Activated T-cell treated with anti-CD3 and anti-CD28 coated beads, Interleukin-2, amount 50 U/mL, for 1 hour (primary cell): ENCODE measurements around the gene MATN1.

ENCODE experiments used
- DNase-seq: peaks from one replicate; pipeline ENCODE4 v3.0.0-alpha.2; 2020

Gene MATN1

DNA sequence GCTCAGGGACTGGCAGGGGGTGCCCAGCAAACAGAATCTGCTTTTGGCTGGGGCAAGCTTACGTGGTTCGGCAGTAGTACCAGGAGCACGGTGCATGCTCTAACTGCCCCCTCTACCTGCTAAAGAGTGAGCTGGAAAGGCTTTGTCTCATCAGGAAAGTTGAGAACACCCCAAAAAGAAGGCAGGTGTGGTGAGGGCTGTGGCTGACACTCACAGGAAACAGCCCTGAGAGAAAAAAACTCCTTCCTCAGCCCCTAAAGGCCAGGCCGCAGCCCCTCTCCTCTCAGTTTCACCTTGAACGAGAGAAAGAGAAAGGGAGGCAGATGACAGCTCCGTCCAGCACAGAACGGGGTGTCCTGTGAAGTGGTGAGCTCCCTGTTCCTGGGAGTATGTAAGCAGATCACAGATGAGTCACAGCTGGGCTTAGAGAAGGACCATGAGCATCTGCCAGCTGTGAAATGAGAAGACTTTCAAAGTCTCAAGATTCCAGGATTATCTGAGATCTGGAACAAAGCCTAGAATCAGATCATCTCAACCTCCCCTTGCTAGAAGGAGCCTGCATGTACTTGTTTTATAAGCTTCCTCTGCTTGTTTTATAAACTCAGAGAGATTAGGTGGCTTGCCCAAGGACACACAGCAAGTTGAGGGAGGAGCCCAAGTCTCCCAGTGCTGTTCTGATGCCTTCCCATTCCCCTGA lies 20.8 kb upstream of the MATN1 start:
- peak; percentile 54 for DNase-seq

DNA sequence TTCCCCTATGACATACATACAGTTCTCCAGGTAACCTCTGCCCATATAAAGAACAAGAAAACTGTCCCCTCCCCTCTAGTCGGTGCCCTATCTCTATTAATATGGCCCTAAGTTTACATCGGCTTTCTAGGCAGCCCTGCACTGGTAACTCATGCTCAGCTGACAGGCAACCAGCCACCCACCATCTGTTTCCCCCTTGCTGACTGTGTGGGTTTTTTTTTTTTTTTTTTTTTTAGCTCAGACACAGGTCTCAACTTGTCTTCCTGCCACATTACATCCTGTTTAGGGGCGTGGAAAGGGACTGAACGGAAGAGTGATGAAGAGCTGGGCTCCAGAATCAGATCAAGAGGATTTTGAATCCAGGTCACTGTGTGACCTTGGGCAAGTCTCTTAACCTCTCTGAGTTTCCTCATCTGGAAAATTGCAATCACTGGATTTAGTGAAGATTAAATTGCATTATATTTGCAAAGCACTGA lies 20.2 kb upstream of the MATN1 start:
- peak; percentile 58 for DNase-seq

DNA sequence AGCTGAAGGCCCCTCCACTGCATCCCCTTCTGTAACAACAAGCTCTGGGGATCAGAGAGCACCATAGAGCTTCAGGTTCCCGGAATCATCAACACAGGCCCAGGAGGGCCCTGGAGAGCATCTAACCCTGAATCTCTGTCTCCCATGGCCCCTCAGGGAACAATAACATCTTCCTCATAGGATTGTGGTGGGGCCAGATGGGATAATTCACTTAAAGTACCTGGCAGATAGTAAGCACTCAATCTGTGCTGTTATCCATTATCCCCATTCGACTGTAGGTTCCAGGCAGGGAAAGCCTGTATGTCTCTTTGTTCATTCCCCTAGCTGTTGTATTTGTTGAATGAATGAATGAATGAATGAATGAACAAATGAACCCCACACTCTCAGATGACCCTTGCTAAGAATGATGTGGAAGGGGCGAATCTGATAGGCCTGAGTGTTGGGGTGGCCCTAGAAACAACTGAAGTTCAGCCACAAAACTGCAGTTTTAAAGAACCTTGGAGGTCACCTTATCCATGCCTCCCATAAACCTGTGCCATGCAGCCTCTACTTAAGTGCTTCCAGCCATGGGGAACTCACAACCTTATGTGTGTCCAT lies 19.7 kb upstream of the MATN1 start:
- no peak for DNase-seq

DNA sequence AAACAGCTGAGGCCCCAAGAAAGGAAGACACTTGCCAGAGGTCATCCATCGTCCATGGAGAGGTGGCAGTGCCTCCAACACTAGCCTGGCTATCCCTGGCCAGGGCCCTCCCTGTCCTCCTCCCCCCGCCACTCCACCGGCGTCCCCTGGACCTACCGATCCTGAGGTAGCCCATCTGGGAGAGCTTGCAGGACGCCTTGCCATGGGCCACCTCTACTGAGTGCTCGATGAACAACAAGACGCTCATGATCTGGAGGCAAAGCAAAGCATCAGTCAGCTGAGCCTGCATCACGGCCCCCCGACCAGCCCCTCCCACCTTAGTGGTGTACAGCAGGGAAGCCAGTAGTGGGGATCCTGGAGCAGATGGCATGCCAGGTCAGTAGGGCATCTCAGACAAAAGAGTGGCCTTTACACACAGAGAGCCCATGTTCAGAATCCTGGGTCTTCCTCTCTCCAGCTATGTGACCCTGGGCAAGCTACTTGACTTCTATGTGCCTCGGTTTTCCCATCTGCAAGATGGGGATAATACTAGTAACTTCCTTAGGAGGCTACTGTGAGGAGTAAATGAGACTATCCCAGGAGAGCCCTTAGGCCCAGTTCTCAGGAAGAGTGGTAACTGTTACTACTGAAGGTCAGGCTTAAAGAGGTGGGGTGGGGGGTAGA lies 19.0 kb upstream of the MATN1 start:
- no peak for DNase-seq

DNA sequence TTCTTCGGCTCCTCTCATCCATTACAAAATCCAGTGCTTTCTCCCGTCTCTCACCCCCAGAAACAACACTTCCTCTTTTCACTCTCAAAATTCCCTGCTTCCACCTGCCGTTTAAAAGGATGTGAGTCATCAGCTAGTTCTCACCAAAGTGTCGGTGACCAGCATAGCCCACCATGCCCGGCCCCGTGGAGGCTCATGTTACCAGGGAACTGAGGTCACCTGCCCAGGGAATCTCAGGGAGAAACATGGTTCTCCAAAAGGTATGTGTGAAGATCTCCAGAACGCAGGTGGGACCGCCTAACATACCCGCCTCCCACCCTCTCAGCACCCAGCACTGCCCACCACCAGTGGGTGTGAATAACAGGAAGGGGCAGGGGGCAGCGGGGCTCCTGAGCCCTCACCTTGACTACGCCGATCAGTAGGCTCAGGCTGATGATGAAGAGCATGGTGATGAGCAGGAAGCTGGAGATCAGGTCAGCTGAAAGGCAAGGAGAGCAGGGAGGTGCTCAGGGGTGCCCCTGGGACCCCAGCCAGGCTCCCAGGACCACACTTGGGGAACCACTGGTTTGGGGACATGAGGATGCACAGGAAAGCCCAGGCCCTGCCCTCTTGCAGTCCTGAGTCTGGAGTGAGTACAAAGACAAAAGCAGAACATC lies 18.0 kb upstream of the MATN1 start:
- DNase-seq = no peak

DNA sequence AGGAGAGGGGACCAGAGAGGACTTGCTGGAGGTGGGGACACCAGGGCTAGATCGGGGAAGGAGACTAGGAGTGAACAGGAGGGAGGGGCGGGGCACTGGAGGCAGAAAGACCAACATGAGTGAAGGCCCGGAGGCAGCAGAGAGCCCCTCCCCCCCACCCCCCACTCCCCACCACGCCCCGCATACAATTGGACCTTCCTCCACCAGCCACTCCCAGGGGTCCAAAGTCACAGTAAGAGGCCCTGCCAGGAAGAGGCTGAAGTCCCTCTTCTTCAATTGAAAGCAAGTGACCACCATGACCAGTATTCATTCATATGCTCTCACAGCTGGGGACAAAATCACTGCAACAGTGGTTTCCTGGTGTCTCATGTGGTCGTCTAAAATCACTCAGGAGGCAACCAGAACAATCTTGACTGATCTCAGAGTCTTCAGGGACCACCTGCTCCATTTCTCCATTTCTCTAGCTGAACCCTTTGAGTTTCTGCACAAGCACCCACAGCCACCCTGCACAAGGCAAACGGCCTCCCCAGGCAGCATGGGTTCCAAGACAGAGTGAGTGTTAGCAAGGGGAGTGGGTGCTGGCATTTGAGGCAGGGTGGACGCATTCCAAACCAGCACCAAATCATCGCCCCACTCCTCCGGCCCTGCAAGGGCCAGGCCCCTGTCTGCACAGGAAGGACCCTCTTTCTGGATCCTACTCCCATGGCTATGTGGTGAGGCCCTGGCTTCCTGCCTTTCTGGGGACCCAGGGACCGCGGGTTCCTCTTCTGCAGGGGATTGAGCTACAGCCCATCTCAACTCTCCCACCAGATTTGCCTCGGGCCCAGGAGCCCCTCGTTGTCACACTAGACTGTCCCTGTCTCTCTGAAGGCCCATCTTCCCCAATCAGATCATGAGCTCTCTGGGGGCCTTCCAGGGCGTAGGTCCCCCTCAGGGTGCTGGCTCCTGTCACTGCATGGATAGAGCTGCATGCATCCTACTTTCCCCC lies 17.2 kb upstream of the MATN1 start:
- no peak for DNase-seq

DNA sequence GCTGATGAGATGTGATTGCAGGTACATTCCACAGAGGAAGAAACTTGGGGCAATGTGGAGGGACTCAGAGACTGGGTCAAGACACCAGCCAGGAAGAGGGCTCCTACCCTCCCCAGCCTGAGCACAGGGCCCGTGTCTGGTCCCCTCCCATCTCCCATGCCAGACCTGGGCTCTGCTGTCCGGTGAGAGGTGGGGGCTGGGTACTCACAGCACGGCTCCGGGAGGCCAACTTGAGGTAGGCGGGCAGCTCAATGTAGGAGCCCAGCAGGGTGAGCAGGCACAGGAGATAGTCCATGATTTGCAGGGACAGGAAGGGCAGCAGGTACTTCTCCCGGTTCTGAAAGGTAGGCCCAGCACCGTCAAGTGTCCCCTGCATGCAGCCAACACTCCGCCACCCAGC lies 16.2 kb upstream of the MATN1 start:
- no peak for DNase-seq

DNA sequence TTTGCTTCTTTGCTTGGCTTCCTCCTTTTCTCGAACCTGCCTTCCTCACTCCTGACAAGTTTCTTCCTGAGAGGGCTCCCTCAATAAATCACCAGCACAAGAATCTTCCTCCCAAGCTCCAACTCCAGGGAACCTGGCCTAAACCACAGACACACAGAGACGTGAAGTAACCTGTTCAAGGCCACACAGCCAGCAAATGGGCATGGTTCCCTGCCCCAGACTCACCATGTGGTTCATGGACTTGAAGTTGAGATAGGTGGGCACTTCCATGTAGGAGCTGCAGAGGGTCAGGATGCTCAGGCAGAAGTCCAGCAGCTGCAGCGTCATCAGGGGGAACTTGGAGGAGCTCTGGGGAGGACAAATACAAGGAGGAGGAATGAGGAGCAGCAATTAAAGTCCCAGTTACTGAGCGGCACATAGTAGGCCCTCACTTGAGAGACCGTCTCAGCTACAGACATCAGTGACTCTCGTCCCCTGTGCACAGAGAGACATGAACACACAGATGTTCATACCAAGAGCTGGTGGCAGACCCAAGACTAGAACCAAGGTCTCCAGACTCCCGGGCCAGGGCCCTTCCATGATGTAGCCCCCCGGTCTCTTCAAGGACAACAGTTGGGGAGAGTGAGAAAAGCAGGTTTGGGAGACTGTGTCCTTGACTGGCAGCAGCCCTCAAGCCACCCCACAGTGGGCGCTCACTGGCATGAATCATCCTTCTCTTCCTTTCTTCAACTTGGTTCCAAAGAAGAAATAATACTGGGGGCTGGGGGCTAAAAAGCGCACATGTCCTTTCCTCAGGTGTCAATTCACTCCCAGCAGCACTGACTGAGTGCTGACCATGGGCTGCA lies 15.6 kb upstream of the MATN1 start:
- no peak for DNase-seq

DNA sequence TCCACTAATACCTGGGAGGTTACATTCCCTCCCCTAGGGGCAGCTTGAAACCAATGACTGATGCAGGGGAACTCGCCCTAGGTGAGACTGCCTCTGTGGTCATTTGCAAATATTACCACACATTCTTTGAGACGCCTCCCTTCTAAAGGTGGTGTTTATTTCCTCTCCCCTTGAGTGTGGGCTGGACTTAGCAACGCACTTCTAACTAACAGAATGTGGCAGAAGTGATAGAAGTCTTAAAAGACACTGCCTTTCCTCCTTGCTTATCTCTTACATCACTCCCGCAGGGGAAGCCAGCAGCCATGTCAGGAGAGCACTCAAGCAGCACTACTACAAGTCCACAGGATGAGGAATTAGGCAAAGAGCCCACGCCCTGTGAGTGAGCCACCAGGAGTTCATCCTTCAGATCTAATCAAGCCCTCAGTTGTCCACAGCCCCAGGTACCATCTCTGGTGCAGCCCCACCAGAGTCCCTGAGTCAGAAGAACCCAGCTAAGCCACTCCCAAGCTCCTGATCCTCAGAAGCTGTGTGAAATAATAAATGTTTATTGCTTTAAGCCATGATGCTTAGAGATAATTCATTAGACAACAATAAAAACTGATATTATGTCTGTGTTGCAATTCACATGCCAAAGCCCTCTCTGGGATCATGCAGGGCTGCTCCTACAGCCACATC lies 14.8 kb upstream of the MATN1 start:
- no peak for DNase-seq

DNA sequence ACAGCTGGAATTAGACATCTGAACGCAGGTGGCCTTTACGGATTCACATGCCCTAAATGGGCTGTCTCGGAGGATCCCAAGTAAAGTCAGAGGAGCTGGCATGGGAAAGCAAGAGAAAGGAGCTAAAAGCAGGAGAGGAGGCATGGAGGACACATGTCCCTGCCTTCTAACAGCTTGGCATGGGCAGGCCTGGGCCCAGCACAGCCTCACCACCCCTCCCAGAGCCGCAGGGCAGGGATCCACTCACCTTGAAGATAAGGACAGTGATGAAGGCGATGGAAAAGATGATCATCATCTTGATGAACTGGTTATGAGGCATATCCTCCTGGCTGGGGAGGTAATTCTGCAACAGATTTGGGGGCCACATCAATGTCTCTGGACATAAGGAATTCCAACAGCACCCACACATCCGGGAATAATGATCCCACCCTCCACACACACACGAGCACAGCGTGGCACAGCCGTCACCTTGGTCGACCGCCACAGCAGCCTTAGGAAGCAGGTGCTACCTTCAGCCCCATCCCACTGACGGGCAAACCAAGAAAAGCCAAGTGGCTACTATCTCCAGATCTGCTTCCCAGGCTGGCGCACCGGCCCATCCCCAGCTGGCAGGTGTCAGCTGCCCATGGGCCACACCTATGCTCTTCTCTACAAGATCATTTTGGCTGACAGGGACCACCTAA lies 14.1 kb upstream of the MATN1 start:
- DNase-seq = no peak

DNA sequence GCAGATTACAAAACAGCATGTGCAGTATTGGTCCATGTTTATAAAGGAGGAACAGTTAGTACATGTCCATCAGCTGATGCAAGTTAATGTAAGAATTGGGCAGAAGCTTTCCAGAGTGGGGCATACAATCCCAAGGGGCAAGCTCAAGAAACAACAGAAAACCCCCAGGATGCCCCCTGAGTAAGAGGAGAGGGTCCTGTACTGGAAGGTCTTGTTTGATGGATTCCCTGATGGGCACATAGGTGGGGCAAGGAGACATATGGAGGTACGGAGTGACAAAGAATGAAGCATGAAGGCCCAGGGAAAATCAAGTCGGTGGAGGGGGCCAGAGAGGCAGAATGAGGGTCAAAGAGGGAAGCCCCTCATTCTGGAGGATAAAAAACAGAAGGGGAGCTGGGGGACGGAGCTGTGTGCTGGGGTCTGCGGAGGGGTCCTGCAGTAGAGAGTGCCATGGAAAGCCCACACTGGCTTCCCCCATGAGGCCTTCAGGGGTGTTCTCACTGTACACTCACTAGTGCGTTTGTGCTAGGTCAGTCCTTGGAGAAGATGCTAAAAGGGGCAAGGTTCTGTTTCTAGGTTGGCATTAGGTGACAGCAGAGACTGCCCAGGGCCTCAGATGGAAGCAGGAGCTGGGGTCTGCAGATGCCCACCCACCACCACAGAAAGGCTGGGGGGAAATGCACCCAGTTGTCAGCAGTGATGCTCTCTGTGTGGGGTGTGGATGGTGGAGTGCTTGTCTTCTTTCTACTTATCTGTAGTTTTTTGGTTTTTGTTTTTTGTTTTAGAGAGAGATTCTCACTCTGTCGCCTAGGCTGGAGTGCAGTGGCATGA lies 12.5 kb upstream of the MATN1 start:
- no peak for DNase-seq

DNA sequence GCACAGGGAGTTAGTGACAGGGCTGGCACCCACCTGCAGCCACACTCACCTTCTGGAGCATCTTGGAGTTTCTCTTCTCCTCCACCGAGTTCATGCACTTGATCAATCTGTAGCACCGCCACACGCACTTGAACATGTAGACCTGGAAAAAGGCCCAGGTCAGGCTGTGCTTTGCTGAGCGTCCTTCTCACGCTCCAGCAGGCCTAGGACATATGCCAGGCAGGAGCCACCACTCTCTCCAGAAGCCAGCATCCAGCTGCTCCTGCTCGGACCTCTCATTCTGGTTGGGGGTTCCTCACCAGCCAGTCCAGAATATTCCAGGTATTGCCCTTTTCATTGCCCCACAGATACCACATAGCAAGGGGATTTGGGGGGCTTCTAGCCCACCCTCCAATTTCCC lies 11.7 kb upstream of the MATN1 start:
- no peak for DNase-seq

DNA sequence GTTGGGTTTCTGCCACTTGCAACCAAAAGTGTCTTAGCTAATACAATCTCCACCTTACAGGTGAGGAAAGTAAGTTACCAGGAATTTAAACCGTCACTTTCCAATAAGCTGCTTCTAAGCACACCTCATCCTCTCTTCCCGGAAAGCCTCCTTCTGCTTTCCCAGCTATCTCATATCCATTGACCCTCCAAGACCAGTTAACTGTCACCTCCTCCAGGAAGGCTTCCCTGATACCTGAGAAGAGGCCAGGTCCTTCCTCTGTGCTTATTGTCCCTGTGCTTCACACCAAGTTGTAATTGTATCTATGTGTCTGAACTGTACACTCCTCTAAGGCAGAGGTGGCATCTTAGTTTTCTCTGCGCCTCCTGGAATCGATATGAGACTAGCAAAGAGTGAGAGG lies 11.2 kb upstream of the MATN1 start:
- no peak for DNase-seq

DNA sequence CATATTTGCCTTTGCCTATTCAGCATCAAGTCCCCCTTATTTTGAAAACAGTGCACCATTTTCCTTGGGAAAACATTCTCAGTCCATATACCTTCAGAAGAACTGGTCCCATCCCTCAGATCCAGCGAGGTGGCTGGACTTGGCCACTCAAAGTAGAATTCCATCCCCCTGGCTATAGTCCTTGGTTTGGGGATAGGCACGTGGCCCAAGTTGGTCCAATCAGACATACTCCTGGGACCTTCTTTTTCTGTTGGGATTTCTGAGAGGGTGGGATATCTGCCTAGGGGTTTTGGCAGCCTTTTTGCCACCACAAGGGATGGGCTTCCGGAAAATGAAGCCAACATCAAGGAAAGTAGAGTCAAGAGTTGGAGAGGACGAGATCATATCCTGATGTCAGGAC lies 10.7 kb upstream of the MATN1 start:
- no peak for DNase-seq

DNA sequence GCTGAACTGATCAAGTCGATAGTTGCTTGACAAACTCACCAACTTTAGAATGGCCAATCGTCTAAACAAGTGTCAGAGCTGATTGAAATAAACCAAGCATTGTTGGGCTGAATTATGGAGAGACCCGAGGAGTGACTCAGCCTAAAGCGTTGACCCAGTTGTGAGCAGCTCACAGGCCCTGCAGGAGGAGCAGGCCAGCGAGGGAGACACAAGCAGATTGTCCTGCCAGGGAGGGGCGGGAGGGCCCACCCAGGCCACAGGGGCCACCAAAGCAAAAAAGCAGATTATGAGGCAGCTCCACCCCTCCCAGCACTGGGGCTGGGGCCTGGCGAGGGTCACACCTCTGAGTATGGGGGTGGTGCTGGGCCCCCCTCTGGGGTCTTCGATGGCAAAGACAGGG lies 10.1 kb upstream of the MATN1 start:
- no peak for DNase-seq

DNA sequence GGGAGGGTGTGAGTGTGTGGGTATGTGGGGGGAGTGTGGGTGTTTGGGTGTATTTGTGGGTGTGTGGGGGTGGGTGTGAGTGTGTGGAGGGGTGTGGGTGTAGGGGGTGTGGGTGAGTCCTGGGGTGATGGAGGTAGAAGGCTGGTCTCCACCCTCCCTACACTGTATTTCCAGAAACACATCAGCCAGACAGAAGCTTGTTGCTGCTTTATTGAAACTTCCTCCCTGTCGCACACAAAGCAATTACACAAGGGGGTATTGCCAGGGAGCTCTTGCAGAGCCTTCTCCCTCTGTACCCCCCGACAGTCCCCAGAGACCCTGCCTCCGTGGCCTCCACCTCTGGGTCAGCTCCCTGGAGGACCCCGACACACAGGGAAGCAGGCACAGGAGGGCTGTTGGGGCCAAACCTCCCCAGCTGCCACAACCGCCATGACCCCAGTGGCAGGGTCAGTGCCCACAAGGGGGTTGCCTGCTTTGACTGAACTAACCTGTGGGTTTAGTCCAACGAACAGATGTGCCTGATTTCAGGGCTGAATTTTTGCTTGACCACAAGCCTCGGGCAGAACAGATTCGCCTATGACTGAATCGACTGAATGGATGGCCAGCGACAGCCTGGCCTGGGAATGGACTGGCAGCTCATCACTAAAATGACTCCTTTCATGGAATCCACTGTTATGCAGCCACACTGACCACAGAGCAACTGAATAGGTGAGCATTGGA lies 9.1 kb upstream of the MATN1 start:
- DNase-seq = no peak

DNA sequence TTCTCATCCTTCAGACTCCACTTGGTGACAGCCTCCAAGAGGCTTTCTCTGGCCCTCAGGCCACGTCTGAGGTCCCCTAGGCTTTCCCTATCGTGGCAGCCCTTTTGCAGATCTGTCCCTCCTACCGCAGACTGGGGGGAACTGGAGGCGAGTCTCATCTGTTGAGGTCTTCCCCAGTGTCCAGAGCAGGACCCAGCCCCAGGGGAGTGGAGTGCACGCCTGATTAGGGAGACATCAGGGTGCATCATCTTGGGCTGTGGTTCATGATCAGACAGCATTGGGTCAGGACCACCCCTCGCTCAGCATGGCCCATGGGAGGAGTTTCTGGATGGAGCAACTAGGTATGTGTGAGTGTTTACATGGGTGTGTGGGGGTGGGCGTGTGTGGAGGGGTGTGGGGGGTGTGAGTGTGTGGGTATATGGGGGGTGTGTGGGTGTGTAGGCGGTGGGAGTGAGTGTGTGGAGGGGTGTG lies 8.5 kb upstream of the MATN1 start:
- DNase-seq = no peak

DNA sequence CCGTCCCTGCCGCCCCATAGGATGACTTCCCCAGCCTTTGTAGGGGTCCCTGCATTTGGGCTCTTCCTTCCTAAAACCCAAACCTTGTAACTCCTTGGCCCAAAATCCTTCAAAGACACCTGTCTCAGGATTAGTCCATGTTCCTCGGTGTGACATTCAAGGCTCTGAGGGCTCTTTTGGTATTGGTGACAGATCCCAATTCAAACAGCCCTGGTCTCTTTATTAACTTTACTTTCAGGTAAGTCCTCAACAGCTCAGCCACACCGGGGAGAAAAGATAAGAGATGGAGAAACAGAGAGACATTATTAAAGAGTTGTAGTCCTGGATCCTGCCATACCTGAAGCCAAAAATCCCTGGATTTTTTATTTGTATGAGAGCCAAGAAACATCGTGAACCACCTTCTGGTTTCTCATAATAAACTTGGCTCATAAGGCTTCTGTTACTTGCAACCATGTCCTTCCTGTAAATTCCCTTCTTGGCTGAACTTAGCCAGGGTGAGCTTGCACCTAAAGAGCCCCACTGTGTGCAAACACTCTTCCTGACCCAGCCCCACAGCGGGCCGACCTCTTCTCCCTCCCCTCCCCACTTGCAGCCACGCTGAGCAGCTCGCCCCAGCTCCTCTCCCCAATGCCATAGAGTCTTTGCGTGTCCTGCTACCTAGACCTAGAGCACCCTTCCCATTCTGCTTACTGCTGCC lies 7.9 kb upstream of the MATN1 start:
- DNase-seq = no peak
